GM10266 (cell line): ENCODE data around the gene TANGO6.

Experiments used
- DNase-seq: peaks from one replicate; pipeline ENCODE4 v3.0.0; 2012; ENCODE audit errors: extremely low spot score
- CTCF ChIP-seq: IDR thresholded peaks from 2 replicates; pipeline ENCODE4 v1.5.1; 2012; ENCODE audit warnings: mild to moderate bottlenecking, low read depth; ENCODE audit not compliant: control insufficient read depth, insufficient read depth; ENCODE audit errors: missing control alignments

The TANGO6 gene

GRCh38 chr16:69111216-69111875, 268.0 kb downstream of the TANGO6 start:
- no peak for DNase-seq
- TF ChIP-seq CTCF = no peak

GRCh38 chr16:69111876-69112230, 268.5 kb downstream of the TANGO6 start:
- DNase-seq = no peak
- TF ChIP-seq CTCF = no peak

GRCh38 chr16:69112285-69113129, 269.2 kb downstream of the TANGO6 start:
- peak; percentile 72 for TF ChIP-seq CTCF
- peak; percentile 77 for DNase-seq

- no peak for DNase-seq
- no peak for TF ChIP-seq CTCF
Measured at GRCh38 chr16:69113216-69113615, 269.9 kb downstream of the TANGO6 start.

GRCh38 chr16:69114346-69114975, 271.1 kb downstream of the TANGO6 start:
- DNase-seq = no peak

GRCh38 chr16:69114976-69115355, 271.6 kb downstream of the TANGO6 start:
- TF ChIP-seq CTCF = no peak
- DNase-seq = no peak

More at GRCh38 chr16:69114346-69114975, 271.1 kb downstream of the TANGO6 start:
- TF ChIP-seq CTCF = no peak

- DNase-seq = no peak
- TF ChIP-seq CTCF = no peak
Measured at GRCh38 chr16:69115361-69115760, 272.0 kb downstream of the TANGO6 start.
